WTC11 (cell line): ENCODE measurements around the gene MARCHF10. TPM values are rescaled to one million over a fixed set of nuclear protein-coding genes. Genes with fewer than 3 reads are reported as not detected.

Experiments used
- ATAC-seq: fragments of 200-7000 bp; cut with Tn5 transposase; 2 replicates; pipeline ENCODE4 v1.10.0; 2021; ENCODE audit warnings: mild to moderate bottlenecking, moderate library complexity
- CTCF ChIA-PET: fragments of 300-600 bp; sonication (Branson Sonifier 250); formaldehyde crosslinking; loops from one replicate; lab custom pipeline; 2021; ENCODE audit warnings: antibody characterized with exemption; lab: Charles Lee
- POLR2A ChIA-PET: fragments of 350-600 bp; sonication (Branson Sonifier 250); formaldehyde crosslinking; loops from one replicate; lab custom pipeline; 2021; ENCODE audit warnings: antibody characterized with exemption; lab: Charles Lee
- DNase-seq: peaks from one replicate; pipeline ENCODE4 v3.0.0; 2021; ENCODE audit warnings: low spot score
- H3K27ac Mint-ChIP-seq: 2 replicates; pipeline ENCODE4 v1.8.0; 2021; ENCODE audit warnings: mixed read lengths
- H3K27me3 Mint-ChIP-seq: 2 replicates; pipeline ENCODE4 v1.8.0; 2021; ENCODE audit warnings: low read depth, mild to moderate bottlenecking, moderate library complexity, mixed read lengths
- H3K36me3 Mint-ChIP-seq: 2 replicates; pipeline ENCODE4 v1.8.0; 2021; ENCODE audit warnings: mixed read lengths
- H3K4me1 Mint-ChIP-seq: 2 replicates; pipeline ENCODE4 v1.8.0; 2022; ENCODE audit warnings: mixed read lengths
- H3K4me3 Mint-ChIP-seq: 2 replicates; pipeline ENCODE4 v1.8.0; 2021; ENCODE audit warnings: mild to moderate bottlenecking, moderate library complexity, mixed read lengths
- H3K9me3 Mint-ChIP-seq: 2 replicates; pipeline ENCODE4 v1.8.0; 2021; ENCODE audit warnings: mixed read lengths
- ATF6 ChIP-seq: sonication (generic); formaldehyde crosslinking; IDR thresholded peaks from 2 replicates; pipeline ENCODE4 v1.8.1; 2023; ENCODE audit warnings: mild to moderate bottlenecking, missing genetic modification reagents
- CBFB ChIP-seq: sonication (generic); formaldehyde crosslinking; IDR thresholded peaks from 2 replicates; pipeline ENCODE4 v1.8.1; 2022; ENCODE audit warnings: mild to moderate bottlenecking, low read depth, missing genetic modification reagents
- CTCF ChIP-seq: fragments of 200-600 bp; IDR thresholded peaks from 2 replicates; pipeline ENCODE4 v1.8.0; 2022; ENCODE audit warnings: antibody characterized with exemption
- ERG ChIP-seq: fragments of 250-450 bp; sonication (Bioruptor Pico); IDR thresholded peaks from 2 replicates; pipeline ENCODE4 v1.8.0; 2021; ENCODE audit warnings: mild to moderate bottlenecking
- ETV6 ChIP-seq: sonication (generic); formaldehyde crosslinking; IDR thresholded peaks from 2 replicates; pipeline ENCODE4 v1.8.1; 2022; ENCODE audit warnings: mild to moderate bottlenecking, missing genetic modification reagents
- FOXJ3 ChIP-seq: sonication (generic); formaldehyde crosslinking; IDR thresholded peaks from 2 replicates; pipeline ENCODE4 v1.9.0; 2021; ENCODE audit warnings: missing genetic modification reagents, mild to moderate bottlenecking, borderline replicate concordance
- FOXK1 ChIP-seq: sonication (generic); formaldehyde crosslinking; IDR thresholded peaks from 2 replicates; pipeline ENCODE4 v1.8.0; 2022; ENCODE audit warnings: mild to moderate bottlenecking, moderate library complexity, missing genetic modification reagents
- JUN ChIP-seq: sonication (generic); formaldehyde crosslinking; IDR thresholded peaks from 2 replicates; pipeline ENCODE4 v1.8.0; 2023; ENCODE audit warnings: mild to moderate bottlenecking, missing genetic modification reagents
- NFATC4 ChIP-seq: fragments of 250-450 bp; sonication (Bioruptor Pico); IDR thresholded peaks from 2 replicates; pipeline ENCODE4 v1.9.0; 2021; ENCODE audit warnings: mild to moderate bottlenecking
- NFE2L1 ChIP-seq: sonication (generic); formaldehyde crosslinking; IDR thresholded peaks from 2 replicates; pipeline ENCODE4 v1.8.1; 2023; ENCODE audit warnings: missing genetic modification reagents
- NR1H2 ChIP-seq: sonication (generic); formaldehyde crosslinking; IDR thresholded peaks from 2 replicates; pipeline ENCODE4 v1.9.0; 2021; ENCODE audit warnings: mild to moderate bottlenecking, moderate library complexity, missing genetic modification reagents
- NR3C1 ChIP-seq: sonication (generic); formaldehyde crosslinking; conservative IDR thresholded peaks from 2 replicates; pipeline ENCODE4 v1.8.1; 2023; ENCODE audit warnings: low read depth, mild to moderate bottlenecking, missing genetic modification reagents
- PREB ChIP-seq: sonication (generic); formaldehyde crosslinking; IDR thresholded peaks from 2 replicates; pipeline ENCODE4 v1.8.1; 2022; ENCODE audit warnings: mild to moderate bottlenecking, missing genetic modification reagents, moderate library complexity, borderline replicate concordance
- RORB ChIP-seq: fragments of 250-450 bp; sonication (Bioruptor Pico); IDR thresholded peaks from 2 replicates; pipeline ENCODE4 v1.9.0; 2021; ENCODE audit warnings: mild to moderate bottlenecking
- SMAD4 ChIP-seq: sonication (generic); formaldehyde crosslinking; IDR thresholded peaks from 2 replicates; pipeline ENCODE4 v1.8.0; 2022; ENCODE audit warnings: mild to moderate bottlenecking, missing genetic modification reagents
- SOX15 ChIP-seq: fragments of 250-450 bp; sonication (Bioruptor Pico); IDR thresholded peaks from 2 replicates; pipeline ENCODE4 v1.9.0; 2021; ENCODE audit warnings: mild to moderate bottlenecking
- TP53 ChIP-seq: sonication (generic); formaldehyde crosslinking; IDR thresholded peaks from 2 replicates; pipeline ENCODE4 v1.8.1; 2023; ENCODE audit warnings: mild to moderate bottlenecking, missing genetic modification reagents
- USF2 ChIP-seq: sonication (generic); formaldehyde crosslinking; IDR thresholded peaks from 2 replicates; pipeline ENCODE4 v1.8.1; 2023; ENCODE audit warnings: mild to moderate bottlenecking, missing genetic modification reagents, moderate library complexity
- ZNF219 ChIP-seq: sonication (generic); formaldehyde crosslinking; IDR thresholded peaks from 2 replicates; pipeline ENCODE4 v1.8.0; 2023; ENCODE audit warnings: missing genetic modification reagents, mild to moderate bottlenecking, borderline replicate concordance
- ZNF263 ChIP-seq: sonication (generic); formaldehyde crosslinking; IDR thresholded peaks from 2 replicates; pipeline ENCODE4 v1.8.1; 2022; ENCODE audit warnings: low read depth, mild to moderate bottlenecking, moderate library complexity, missing genetic modification reagents
- ZNF423 ChIP-seq: fragments of 250-450 bp; sonication (Bioruptor Pico); IDR thresholded peaks from 2 replicates; pipeline ENCODE4 v2.1.2; 2022; ENCODE audit warnings: mild to moderate bottlenecking, moderate library complexity
- ZNF671 ChIP-seq: fragments of 250-450 bp; sonication (Bioruptor Pico); IDR thresholded peaks from 2 replicates; pipeline ENCODE4 v1.8.0; 2021; ENCODE audit warnings: mild to moderate bottlenecking
- ZSCAN18 ChIP-seq: fragments of 250-450 bp; sonication (Bioruptor Pico); IDR thresholded peaks from 2 replicates; pipeline ENCODE4 v2.1.2; 2022; ENCODE audit warnings: mild to moderate bottlenecking, moderate library complexity
- total RNA-seq: library from RNA; stranded (reverse); gene quantifications from 3 replicates; pipeline ENCODE4 v1.2.3, GENCODE V29; 2021

Gene MARCHF10
- total RNA-seq, 1 experiment from 2014 or later = 1.0 TPM

- DNase-seq = no peak
- Mint-ChIP-seq H3K27ac (no peak overlapping the region), H3K27me3 (no peaks in the 10 kb centered on the region), H3K9me3 (no peaks in the 10 kb centered on the region)
- POLR2A ChIA-PET = no interaction called here
- no peak for TF ChIP-seq USF2 (CRISPR knock-in tag)
- TF ChIP-seq ZNF263 (CRISPR knock-in tag) = no peak
- no peak for TF ChIP-seq NR1H2 (CRISPR knock-in tag)
- no peak for TF ChIP-seq ATF6
- no peak for TF ChIP-seq NFATC4 (CRISPR knock-in tag)
- no peak for TF ChIP-seq SOX15
- no peak for TF ChIP-seq ETV6 (CRISPR knock-in tag)
- TF ChIP-seq ZNF423 (CRISPR knock-in tag) = no peak
- no peak for TF ChIP-seq FOXK1 (CRISPR knock-in tag)
- TF ChIP-seq, all 79 proteins: peak for 0
- ATAC-seq = no peak
- CTCF ChIA-PET = no interaction called here
- Mint-ChIP-seq H3K4me1 (no peaks in the 10 kb centered on the region), H3K36me3 (no peaks in the 10 kb centered on the region), H3K4me3 (no peak overlapping the region)
These were observed 132.4 kb downstream of the MARCHF10 start for GRCh38 chr17:62675701-62676100.

GRCh38 chr17:62675260-62675659, 132.9 kb downstream of the MARCHF10 start:
- no peak for TF ChIP-seq FOXK1 (CRISPR knock-in tag)
- no peak for TF ChIP-seq JUN
- no peak for TF ChIP-seq SMAD4 (CRISPR knock-in tag)
- TF ChIP-seq FOXJ3 = no peak
- TF ChIP-seq ZSCAN18 (CRISPR knock-in tag) = no peak
- TF ChIP-seq ZNF671 = no peak
- no peak for TF ChIP-seq NR3C1 (CRISPR knock-in tag)
- no peak for TF ChIP-seq ZNF219 (CRISPR knock-in tag)
- no peak for TF ChIP-seq PREB
- Mint-ChIP-seq H3K4me3 (no peak overlapping the region), H3K27ac (no peak overlapping the region), H3K27me3 (no peaks in the 10 kb centered on the region), H3K36me3 (no peaks in the 10 kb centered on the region), H3K4me1 (0 out of 2 replicates have a peak, but pooled peaks cover 2% of the 10 kb centered on the region), H3K9me3 (no peaks in the 10 kb centered on the region)
- POLR2A ChIA-PET = interaction anchor here (0.7 kb wide), 1 partner anchor 18 kb away, joined by 6 read pairs; no protein-coding TSS in a partner anchor
- CTCF ChIA-PET = no interaction called here
- no peak for ATAC-seq
- no peak for DNase-seq

GRCh38 chr17:62674841-62675240, 133.3 kb downstream of the MARCHF10 start:
- ChIA-PET CTCF (no interaction called here), POLR2A (interaction anchor here (0.7 kb wide), 1 partner anchor 19 kb away, joined by 6 read pairs; no protein-coding TSS in a partner anchor)
- no peak for TF ChIP-seq RORB (CRISPR knock-in tag)
- TF ChIP-seq ERG = no peak
- no peak for TF ChIP-seq NFE2L1 (CRISPR knock-in tag)
- TF ChIP-seq TP53 (CRISPR knock-in tag) = no peak
- no peak for TF ChIP-seq CBFB (CRISPR knock-in tag)
- TF ChIP-seq ZSCAN18 (CRISPR knock-in tag) = no peak
- TF ChIP-seq ZNF423 (CRISPR knock-in tag) = no peak
- TF ChIP-seq CTCF = no peak
- Mint-ChIP-seq H3K4me3 (no peak overlapping the region), H3K4me1 (peaks cover 5% of the 10 kb centered on the region; the same call in 1 of the 2 replicates), H3K36me3 (no peaks in the 10 kb centered on the region), H3K27me3 (no peaks in the 10 kb centered on the region), H3K27ac (no peak overlapping the region), H3K9me3 (no peaks in the 10 kb centered on the region)
- ATAC-seq (no peak), DNase-seq (no peak)
